Upper lobe of left lung (tissue), 6 donors: ENCODE measurements around the gene SEPTIN7. TPM values are rescaled to one million over a fixed set of nuclear protein-coding genes. Genes with fewer than 3 reads are reported as not detected.

Source experiments
- ATAC-seq, 2 donors: fragments of 200-7000 bp; cut with Tn5 transposase; one replicate each; pipeline ENCODE4 v1.9.1; 2022; ENCODE audit warnings: mild to moderate bottlenecking in 2 of 2, moderate library complexity in 2 of 2; ENCODE audit not compliant: low FRiP score in 2 of 2
- DNase-seq, 2 donors: peaks; one replicate each; pipeline ENCODE4 v3.0.0-alpha.2; 2019 to 2020
- H3K27ac ChIP-seq, 4 donors: fragments of 200-600 bp; sonication (generic); one replicate each; pipeline ENCODE4 v1.5.1; 2016 to 2019
- H3K27me3 ChIP-seq, 4 donors: fragments of 200-600 bp; sonication (generic); one replicate each; pipeline ENCODE4 v1.5.1; 2017 to 2019
- H3K36me3 ChIP-seq, 4 donors: fragments of 200-600 bp; sonication (generic); one replicate each; pipeline ENCODE4 v1.5.1; 2016 to 2019
- H3K4me1 ChIP-seq, 4 donors: fragments of 200-600 bp; sonication (generic); one replicate each; pipeline ENCODE4 v1.5.1; 2018 to 2019
- H3K4me3 ChIP-seq, 4 donors: fragments of 200-600 bp; sonication (generic); one replicate each; pipeline ENCODE4 v1.5.1; 2017 to 2019; ENCODE audit warnings: mild to moderate bottlenecking in 2 of 4, moderate library complexity in 1 of 4
- H3K9me3 ChIP-seq, 4 donors: fragments of 200-600 bp; sonication (generic); one replicate each; pipeline ENCODE4 v1.5.1; 2018 to 2019
- EP300 ChIP-seq, 4 donors: sonication (generic); formaldehyde crosslinking; IDR thresholded peaks; one replicate each; pipeline ENCODE4 v1.5.1; 2017; ENCODE audit warnings: antibody characterized with exemption in 4 of 4, control low read depth in 2 of 4
- POLR2A ChIP-seq, 4 donors: fragments of 450-650 bp; IDR thresholded peaks; one replicate each; pipeline ENCODE4 v1.5.1; 2016 to 2017; ENCODE audit warnings: antibody characterized with exemption in 4 of 4, mild to moderate bottlenecking in 2 of 4
- POLR2AphosphoS5 ChIP-seq, 2 donors: sonication (generic); formaldehyde crosslinking; IDR thresholded peaks; one replicate each; pipeline ENCODE4 v1.5.1; 2017; ENCODE audit warnings: antibody characterized with exemption in 2 of 2
- WGBS, 2 donors: methylation state at CpG; one replicate each; pipeline ENCODE4 v1.1.5; 2017 to 2018; 5-methylcytosine and 5-hydroxymethylcytosine counted together
- total RNA-seq, 6 donors: library from RNA; depleted of rRNA in 4 of 6; stranded (reverse); fragments of >200 nt in 4 of 6; gene quantifications; one replicate each; pipeline versions ENCODE4 v1.1.0 to v1.2.1, GENCODE V29; 2016 to 2021
- TF ChIP-seq, protein P1 (sequence below), 6 experiments: fragments of 450-650 bp in 4 of 6; fragments of 200-600 bp in 2 of 6; sonication (generic) in 2 of 6; IDR thresholded peaks; one replicate each; pipeline ENCODE4 v1.5.1; 2016 to 2019; ENCODE audit warnings: antibody characterized with exemption in 6 of 6
- donor health status: DM: no; HTN: no; CAD: no; lungs with moderate emphysema.
- donor health status: DM: no; HTN: yes; CAD: no; lungs with severe emphysema.

Gene SEPTIN7
- total RNA-seq, 6 donors from 2014 or later: 47.1 to 215 (median 142) TPM

DNA sequence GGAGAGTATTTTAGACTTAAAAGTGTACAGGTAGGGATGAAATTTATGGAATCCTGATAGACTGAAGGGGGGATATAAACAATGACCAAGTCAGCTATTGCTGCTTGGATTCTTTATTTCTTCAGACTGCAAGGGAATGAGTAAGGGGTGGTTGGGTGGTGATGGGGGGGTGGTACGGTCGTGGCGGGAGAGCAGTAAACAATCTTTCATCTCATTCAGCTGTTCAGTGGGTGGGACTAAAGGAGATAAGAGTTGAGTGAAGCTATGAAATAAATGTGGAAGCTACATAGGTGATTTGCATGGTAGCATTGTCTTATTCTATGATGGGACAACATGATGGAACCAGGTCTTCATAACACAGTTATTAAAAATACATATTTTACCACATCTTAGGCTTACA, 1.8 kb downstream of the SEPTIN7 start:
- DNase-seq (no peak), ATAC-seq (no peak)
- Histone ChIP-seq H3K4me3 (peak overlapping the region in 3 of 4 donors; percentile 89 to 94 (median 93)), H3K9me3 (no peaks in the 10 kb centered on the region), H3K27me3 (no peaks in the 10 kb centered on the region), H3K27ac (peak overlapping the region; percentile 97 to 100 (median 98)), H3K36me3 (no peaks in the 10 kb centered on the region), H3K4me1 (peaks cover 27 to 48% (median 42%) of the 10 kb centered on the region in 4 donors)
- no peak for TF ChIP-seq POLR2A (IDR thresholded peaks at IDR 0.05)
- TF ChIP-seq POLR2AphosphoS5 (IDR thresholded peaks at IDR 0.05): no peak
- TF ChIP-seq EP300 (IDR thresholded peaks at IDR 0.05): no peak
- TF ChIP-seq, protein P1, sequence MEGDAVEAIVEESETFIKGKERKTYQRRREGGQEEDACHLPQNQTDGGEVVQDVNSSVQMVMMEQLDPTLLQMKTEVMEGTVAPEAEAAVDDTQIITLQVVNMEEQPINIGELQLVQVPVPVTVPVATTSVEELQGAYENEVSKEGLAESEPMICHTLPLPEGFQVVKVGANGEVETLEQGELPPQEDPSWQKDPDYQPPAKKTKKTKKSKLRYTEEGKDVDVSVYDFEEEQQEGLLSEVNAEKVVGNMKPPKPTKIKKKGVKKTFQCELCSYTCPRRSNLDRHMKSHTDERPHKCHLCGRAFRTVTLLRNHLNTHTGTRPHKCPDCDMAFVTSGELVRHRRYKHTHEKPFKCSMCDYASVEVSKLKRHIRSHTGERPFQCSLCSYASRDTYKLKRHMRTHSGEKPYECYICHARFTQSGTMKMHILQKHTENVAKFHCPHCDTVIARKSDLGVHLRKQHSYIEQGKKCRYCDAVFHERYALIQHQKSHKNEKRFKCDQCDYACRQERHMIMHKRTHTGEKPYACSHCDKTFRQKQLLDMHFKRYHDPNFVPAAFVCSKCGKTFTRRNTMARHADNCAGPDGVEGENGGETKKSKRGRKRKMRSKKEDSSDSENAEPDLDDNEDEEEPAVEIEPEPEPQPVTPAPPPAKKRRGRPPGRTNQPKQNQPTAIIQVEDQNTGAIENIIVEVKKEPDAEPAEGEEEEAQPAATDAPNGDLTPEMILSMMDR (IDR thresholded peaks at IDR 0.05): no peak
- WGBS, 2 donors: 10 to 12% methylated on average over 3 of the region's 3 CpGs

DNA sequence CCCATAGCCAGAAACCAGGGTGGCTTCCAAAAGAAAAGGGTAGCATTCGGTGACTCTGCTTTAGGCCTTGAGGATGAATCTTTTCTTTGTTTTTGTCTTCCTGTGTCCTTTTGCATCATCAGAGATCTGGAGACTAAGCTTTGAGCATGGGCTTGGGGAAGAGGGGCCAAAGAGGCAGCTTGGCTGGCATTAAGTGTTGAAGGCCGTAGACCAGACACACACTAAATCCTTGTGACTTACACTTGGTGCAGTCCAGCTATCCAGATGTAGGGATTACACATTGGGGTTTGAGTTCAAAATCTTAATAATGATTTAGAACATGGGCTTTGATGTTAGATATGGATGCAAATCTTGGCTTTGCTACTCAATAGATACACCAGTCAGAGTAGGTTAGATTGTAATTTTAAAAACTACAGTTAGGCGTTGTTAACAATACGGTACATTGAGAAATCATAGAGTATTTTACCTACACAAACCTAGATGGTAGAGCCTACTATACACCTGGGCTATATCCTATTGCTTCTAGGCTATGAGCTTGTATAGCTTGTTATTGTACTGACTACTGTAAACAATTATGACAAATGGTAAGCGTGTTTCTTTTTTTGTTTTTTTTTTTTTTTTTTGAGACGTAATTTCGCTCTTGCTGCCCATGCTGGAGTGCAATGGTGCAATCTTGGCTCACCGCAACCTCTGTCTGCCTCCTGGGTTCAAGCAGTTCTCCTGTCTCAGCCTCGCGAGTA, 3.5 kb downstream of the SEPTIN7 start:
- Histone ChIP-seq H3K36me3 (no peaks in the 10 kb centered on the region), H3K4me3 (no peak overlapping the region), H3K9me3 (no peaks in the 10 kb centered on the region), H3K4me1 (peaks cover 29 to 51% (median 40%) of the 10 kb centered on the region in 4 donors), H3K27ac (no peak overlapping the region), H3K27me3 (no peaks in the 10 kb centered on the region)
- no peak for DNase-seq
- 90 to 94% methylated on average over 10 of the region's 10 CpGs for WGBS, 2 donors
- TF ChIP-seq POLR2A (IDR thresholded peaks at IDR 0.05) (no peak), EP300 (IDR thresholded peaks at IDR 0.05) (no peak), POLR2AphosphoS5 (IDR thresholded peaks at IDR 0.05) (no peak)
- TF ChIP-seq, protein P1 (IDR thresholded peaks at IDR 0.05): no peak
- no peak for ATAC-seq

DNA sequence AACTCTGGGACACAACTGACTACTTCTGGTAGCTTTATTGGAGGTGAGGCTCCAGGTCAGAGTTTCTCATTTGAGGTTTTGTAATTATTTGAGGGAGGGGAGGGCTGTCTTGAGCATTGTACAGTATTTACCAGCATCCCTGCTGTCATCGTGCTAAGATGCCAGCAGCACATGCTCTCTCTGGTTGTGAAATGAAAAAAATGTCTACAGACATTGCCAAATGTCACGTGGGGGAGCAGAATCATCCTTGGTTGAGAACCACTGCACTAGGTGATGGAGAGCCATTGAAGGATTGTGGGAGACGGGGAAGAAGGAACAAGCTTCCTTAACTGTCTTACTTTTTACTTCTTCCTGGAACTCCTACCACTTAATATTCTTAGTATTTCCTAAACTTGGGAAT, 5.0 kb downstream of the SEPTIN7 start:
- no peaks in the 10 kb centered on the region for H3K36me3 ChIP-seq
- H3K27ac ChIP-seq: no peak overlapping the region
- ATAC-seq (no peak), DNase-seq (no peak)
- no peak overlapping the region for H3K4me3 ChIP-seq
- no peaks in the 10 kb centered on the region for H3K27me3 ChIP-seq
- no peaks in the 10 kb centered on the region for H3K9me3 ChIP-seq
- H3K4me1 ChIP-seq: peaks cover 24 to 51% (median 34%) of the 10 kb centered on the region in 4 donors
- WGBS, 2 donors: 47 to 55% methylated on average over 3 of the region's 3 CpGs
- TF ChIP-seq POLR2A (IDR thresholded peaks at IDR 0.05) (no peak), POLR2AphosphoS5 (IDR thresholded peaks at IDR 0.05) (no peak), EP300 (IDR thresholded peaks at IDR 0.05) (no peak)
- TF ChIP-seq, protein P1 (IDR thresholded peaks at IDR 0.05): no peak

DNA sequence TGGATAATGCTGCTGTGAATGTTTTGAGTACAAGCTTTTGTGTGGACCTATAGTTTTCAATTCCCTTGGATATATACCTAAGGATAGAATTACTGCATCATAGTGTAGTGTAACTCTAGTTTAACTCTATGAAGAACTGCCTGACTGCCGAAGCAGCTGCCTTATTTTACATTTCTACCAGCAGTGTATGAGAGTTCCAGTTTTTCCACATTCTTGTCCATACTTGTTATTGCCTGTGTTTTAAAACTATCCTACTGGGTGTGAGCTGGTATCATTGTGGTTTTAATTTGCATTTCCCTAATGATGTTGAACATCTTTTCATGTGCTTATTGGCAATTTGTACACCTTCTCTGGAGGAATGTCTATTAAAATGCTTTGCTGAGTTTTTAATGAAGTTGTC, 15.7 kb downstream of the SEPTIN7 start:
- no peak for DNase-seq
- TF ChIP-seq POLR2AphosphoS5 (IDR thresholded peaks at IDR 0.05): no peak
- no peak for TF ChIP-seq EP300 (IDR thresholded peaks at IDR 0.05)
- no peak for TF ChIP-seq POLR2A (IDR thresholded peaks at IDR 0.05)
- TF ChIP-seq, protein P1 (IDR thresholded peaks at IDR 0.05): no peak
- H3K27me3 ChIP-seq: no peaks in the 10 kb centered on the region
- no peaks in the 10 kb centered on the region for H3K9me3 ChIP-seq
- H3K36me3 ChIP-seq: no peaks in the 10 kb centered on the region
- no peak overlapping the region for H3K4me3 ChIP-seq
- WGBS, 2 donors: 65 to 92% methylated on average over 1 of the region's 1 CpG
- H3K27ac ChIP-seq: no peak overlapping the region
- H3K4me1 ChIP-seq: peaks cover 0 to 21% (median 4%) of the 10 kb centered on the region in 4 donors
- no peak for ATAC-seq

- ATAC-seq: no peak
- Histone ChIP-seq H3K36me3 (no peaks in the 10 kb centered on the region), H3K27ac (no peak overlapping the region), H3K9me3 (no peaks in the 10 kb centered on the region), H3K27me3 (no peaks in the 10 kb centered on the region), H3K4me1 (peaks cover 0 to 17% (median 3%) of the 10 kb centered on the region in 4 donors), H3K4me3 (no peak overlapping the region)
- TF ChIP-seq EP300 (IDR thresholded peaks at IDR 0.05) (no peak), POLR2AphosphoS5 (IDR thresholded peaks at IDR 0.05) (no peak), POLR2A (IDR thresholded peaks at IDR 0.05) (no peak)
- TF ChIP-seq, protein P1 (IDR thresholded peaks at IDR 0.05): no peak
- WGBS, 2 donors: 75 to 87% methylated on average over 2 of the region's 2 CpGs
- DNase-seq: no peak
Observed at GRCh38 chr7:35817181-35817580, 16.3 kb downstream of the SEPTIN7 start.
